ENCODE results near the gene FCHO2.
A peak's percentile ranks its signal among the peaks of the same experiment; 100 is the strongest.

FCHO2 gene

DNA sequence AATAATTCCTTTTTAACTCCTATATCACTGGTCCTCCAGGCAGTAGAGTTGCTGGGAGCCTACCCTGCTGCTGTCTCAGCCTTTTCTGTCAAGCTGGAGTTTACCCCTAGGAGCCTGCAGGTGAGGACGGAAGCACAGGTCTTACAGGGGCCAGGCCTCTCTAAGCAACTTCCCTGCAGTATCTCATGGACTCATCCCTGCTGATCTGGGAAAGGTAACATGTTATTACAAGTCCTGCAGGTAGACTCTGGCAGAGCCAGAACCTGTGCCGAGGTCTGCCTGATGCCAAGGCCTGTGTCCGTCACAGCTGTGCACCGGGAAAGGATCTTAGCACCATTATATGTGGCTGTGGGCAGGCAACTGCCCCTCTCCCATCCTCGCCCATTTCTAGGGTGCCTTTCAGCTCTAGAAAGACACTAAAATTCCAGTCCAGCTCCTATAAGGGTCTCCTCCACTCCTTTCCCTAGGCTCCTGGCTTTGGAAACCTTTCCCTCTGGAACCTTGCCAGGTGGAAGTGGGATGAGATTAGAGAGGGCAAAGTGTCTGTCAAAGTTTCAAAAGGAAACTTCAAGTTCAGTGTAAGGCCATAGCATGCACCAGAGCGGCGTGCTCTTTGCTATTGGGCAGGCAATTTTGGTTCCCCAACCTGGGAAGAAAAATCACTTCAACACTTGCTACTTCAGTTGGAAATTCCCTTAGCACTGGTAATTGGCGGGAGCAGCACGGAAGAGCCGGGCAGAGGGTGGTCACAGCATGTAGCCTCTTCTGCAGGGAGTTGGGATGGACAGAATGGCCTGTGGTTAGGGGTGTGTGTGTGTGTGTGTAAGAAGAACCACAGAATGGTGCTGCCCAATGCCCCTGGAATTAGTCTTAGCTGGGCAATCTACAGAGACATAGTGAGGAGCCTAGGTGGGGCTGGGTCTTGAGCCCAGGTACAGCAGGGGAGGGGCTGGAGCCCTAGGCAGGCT is 182.0 kb downstream of the FCHO2 start:
- peak overlapping the region; percentile 8; the same call in 1 of the 2 replicates for H3K9ac ChIP-seq (ENCODE audit: low read length)
- H3K4me3 ChIP-seq (ENCODE audit: low read length): peak overlapping the region; percentile 68
- H3K79me2 ChIP-seq (ENCODE audit: low read length): no peaks in the 10 kb centered on the region
- no peaks in the 10 kb centered on the region for H3K36me3 ChIP-seq (replicated peaks; ENCODE audit: low read depth, low read length)
- H3K27me3 ChIP-seq (ENCODE audit: low read depth, low read length): peaks cover 46% of the 10 kb centered on the region
- no peaks in the 10 kb centered on the region for H4K20me1 ChIP-seq (ENCODE audit: insufficient read depth, low read length)
- no peaks in the 10 kb centered on the region for H3K9me3 ChIP-seq (ENCODE audit: insufficient read depth, low read length)
- peak overlapping the region; percentile 75 for H3K4me2 ChIP-seq (ENCODE audit: low read length)
- TF ChIP-seq, protein P1, sequence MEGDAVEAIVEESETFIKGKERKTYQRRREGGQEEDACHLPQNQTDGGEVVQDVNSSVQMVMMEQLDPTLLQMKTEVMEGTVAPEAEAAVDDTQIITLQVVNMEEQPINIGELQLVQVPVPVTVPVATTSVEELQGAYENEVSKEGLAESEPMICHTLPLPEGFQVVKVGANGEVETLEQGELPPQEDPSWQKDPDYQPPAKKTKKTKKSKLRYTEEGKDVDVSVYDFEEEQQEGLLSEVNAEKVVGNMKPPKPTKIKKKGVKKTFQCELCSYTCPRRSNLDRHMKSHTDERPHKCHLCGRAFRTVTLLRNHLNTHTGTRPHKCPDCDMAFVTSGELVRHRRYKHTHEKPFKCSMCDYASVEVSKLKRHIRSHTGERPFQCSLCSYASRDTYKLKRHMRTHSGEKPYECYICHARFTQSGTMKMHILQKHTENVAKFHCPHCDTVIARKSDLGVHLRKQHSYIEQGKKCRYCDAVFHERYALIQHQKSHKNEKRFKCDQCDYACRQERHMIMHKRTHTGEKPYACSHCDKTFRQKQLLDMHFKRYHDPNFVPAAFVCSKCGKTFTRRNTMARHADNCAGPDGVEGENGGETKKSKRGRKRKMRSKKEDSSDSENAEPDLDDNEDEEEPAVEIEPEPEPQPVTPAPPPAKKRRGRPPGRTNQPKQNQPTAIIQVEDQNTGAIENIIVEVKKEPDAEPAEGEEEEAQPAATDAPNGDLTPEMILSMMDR (IDR thresholded peaks at IDR 0.05; ENCODE audit: low read depth, low read length): no peak
- no peak for TF ChIP-seq EZH2phosphoT487 (IDR thresholded peaks at IDR 0.05; ENCODE audit: low read depth)
- peak overlapping the region; percentile 8; the same call in 1 of the 2 replicates for H3K27ac ChIP-seq (ENCODE audit: low read length)
- peaks cover 25% of the 10 kb centered on the region for H3K4me1 ChIP-seq (ENCODE audit: low read length)
- H2AFZ ChIP-seq (ENCODE audit: low read depth, low read length): peak overlapping the region; percentile 54; the same call in 1 of the 2 replicates

DNA sequence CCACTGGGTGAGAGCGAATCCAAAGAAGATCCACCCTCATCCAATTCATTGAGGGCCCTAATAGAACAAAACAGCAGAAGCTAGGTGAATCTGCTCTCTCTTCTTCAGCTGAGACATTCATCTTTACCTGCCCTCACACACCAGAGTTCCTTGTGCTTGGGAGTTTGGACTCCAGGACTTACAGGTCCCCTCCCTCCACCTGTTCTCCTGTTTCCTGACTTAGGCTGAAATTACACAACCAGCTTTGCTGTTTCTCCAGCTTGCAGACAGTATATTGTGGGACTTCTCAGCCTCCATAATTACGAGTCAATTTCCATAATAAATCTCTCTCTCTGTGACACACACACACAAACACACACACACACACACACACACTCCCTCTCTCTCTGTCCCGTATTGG is 183.6 kb downstream of the FCHO2 start:
- Histone ChIP-seq H3K4me1 (ENCODE audit: low read length) (peaks cover 25% of the 10 kb centered on the region), H3K9me3 (ENCODE audit: insufficient read depth, low read length) (no peaks in the 10 kb centered on the region), H3K27ac (ENCODE audit: low read length) (no peak overlapping the region), H3K4me3 (ENCODE audit: low read length) (no peak overlapping the region), H4K20me1 (ENCODE audit: insufficient read depth, low read length) (no peaks in the 10 kb centered on the region), H3K36me3 (replicated peaks; ENCODE audit: low read depth, low read length) (no peaks in the 10 kb centered on the region), H3K27me3 (ENCODE audit: low read depth, low read length) (peaks cover 52% of the 10 kb centered on the region), H3K79me2 (ENCODE audit: low read length) (no peaks in the 10 kb centered on the region), H3K9ac (ENCODE audit: low read length) (no peak overlapping the region), H2AFZ (ENCODE audit: low read depth, low read length) (no peak overlapping the region), H3K4me2 (ENCODE audit: low read length) (no peak overlapping the region)
- TF ChIP-seq, protein P1 (IDR thresholded peaks at IDR 0.05; ENCODE audit: low read depth, low read length): no peak
- no peak for TF ChIP-seq EZH2phosphoT487 (IDR thresholded peaks at IDR 0.05; ENCODE audit: low read depth)
